ENCODE results near the gene IGF2R. TPM values are rescaled to one million over a fixed set of nuclear protein-coding genes. Genes with fewer than 3 reads are reported as not detected.
A peak's percentile ranks its signal among the peaks of the same experiment; 100 is the strongest.
"Not testable (repeated sequence)": the region's sequence is repeated elsewhere in the genome, so short reads cannot be mapped to it uniquely, and the experiment has no call there.

The IGF2R gene, protein sequence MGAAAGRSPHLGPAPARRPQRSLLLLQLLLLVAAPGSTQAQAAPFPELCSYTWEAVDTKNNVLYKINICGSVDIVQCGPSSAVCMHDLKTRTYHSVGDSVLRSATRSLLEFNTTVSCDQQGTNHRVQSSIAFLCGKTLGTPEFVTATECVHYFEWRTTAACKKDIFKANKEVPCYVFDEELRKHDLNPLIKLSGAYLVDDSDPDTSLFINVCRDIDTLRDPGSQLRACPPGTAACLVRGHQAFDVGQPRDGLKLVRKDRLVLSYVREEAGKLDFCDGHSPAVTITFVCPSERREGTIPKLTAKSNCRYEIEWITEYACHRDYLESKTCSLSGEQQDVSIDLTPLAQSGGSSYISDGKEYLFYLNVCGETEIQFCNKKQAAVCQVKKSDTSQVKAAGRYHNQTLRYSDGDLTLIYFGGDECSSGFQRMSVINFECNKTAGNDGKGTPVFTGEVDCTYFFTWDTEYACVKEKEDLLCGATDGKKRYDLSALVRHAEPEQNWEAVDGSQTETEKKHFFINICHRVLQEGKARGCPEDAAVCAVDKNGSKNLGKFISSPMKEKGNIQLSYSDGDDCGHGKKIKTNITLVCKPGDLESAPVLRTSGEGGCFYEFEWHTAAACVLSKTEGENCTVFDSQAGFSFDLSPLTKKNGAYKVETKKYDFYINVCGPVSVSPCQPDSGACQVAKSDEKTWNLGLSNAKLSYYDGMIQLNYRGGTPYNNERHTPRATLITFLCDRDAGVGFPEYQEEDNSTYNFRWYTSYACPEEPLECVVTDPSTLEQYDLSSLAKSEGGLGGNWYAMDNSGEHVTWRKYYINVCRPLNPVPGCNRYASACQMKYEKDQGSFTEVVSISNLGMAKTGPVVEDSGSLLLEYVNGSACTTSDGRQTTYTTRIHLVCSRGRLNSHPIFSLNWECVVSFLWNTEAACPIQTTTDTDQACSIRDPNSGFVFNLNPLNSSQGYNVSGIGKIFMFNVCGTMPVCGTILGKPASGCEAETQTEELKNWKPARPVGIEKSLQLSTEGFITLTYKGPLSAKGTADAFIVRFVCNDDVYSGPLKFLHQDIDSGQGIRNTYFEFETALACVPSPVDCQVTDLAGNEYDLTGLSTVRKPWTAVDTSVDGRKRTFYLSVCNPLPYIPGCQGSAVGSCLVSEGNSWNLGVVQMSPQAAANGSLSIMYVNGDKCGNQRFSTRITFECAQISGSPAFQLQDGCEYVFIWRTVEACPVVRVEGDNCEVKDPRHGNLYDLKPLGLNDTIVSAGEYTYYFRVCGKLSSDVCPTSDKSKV (N-terminal part only)
- 33.4 and 35.9 TPM in 2 replicates for total RNA-seq (2014; rRNA removed; shearing (Covaris generic); ENCODE audit: low replicate concordance)

DNA sequence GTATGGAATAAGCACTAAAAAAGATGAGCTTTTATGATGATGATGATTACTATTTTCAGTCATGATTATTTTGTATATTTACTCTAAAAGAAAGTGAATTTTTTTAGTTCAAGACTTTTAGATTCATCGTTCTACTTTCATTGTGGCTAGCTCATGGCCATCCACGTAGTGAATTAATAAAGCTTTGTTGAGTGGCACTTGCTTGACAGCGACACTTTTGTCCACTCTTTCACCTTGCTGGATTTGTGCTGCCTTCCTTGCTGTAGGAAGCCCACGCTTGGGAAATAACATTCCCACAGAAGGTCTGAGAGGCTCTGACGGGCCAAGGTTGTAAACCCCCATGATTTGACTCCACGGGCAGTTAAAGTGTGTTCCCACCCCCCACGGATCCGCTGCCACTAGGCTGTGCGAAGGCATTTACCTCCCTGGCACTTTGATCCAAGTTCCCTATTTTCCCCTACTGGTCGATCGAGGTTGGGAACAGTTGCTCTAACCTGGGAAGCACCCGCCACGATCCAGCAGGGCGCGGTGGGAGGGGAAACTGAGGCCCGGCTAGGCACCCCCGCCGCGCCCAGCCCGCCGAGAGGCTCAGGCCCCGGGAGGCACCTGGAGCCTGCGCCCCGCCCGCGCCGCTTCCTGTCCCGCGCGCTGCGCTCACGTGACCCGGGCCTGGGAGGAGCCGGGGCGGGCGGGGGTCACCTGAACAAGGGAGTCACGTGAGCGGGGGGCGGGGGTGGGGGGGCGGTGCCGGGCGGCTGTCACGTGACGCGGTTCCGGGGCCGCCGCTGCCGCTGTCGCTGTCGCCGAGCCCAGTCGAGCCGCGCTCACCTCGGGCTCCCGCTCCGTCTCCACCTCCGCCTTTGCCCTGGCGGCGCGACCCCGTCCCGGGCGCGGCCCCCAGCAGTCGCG lies at the start of gene IGF2R:
TSS of gene IGF2R (plus strand) at position 788 of the 909 bp plus-strand sequence. CDS start 165 bp downstream, outside the sequence.
- no peaks in the 10 kb centered on the region for H3K36me3 ChIP-seq
- peak within 1 kb of the TSS; percentile 69 for H3K4me3 ChIP-seq

DNA sequence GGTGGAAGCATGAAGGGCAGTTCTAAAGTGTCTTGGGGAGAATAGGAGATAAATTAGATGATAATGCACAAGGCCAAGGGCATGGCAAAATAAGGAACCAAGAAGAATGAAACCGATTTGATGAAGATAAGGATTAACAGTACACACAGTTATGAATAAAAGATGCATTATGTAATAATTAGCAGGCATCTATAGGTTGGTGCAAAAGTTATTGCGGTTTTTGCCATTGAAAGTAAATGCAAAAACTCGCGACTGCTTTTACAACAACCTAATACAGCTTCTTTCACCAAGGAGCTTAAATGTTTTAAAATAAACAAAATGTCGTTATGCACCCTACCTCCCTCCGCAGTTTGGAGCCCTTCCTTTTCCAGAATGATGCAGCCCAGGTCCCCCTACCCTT lies 49.1 kb upstream of the IGF2R start:
- Histone ChIP-seq H3K9me3 (no peaks in the 10 kb centered on the region), H3K4me3 (no peak overlapping the region), H3K27me3 (no peaks in the 10 kb centered on the region), H3K36me3 (no peaks in the 10 kb centered on the region)
- DNase-seq, result no peak

More for the DNA sequence above, at the start of gene IGF2R:
- Histone ChIP-seq H3K9me3 (no peaks in the 10 kb centered on the region), H3K27me3 (no peaks in the 10 kb centered on the region)
- DNase-seq, result peak; percentile 93

DNA sequence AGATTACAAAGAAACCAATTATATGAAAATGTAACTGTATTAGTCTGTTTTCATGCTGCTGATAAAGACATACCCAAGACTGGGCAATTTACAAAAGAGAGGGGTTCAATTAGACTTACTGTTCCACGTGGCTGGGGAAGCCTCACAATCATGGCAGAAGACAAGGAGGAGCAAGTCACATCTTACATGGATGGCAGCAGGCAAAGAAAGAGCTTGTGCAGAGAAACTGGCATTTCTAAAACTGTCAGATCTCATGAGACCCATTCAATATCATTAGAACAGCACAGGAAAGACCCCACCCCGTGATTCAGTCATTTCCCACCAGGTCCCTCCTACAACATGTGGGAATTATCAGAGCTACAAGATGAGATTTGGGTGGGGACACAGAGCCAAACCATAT lies 44.7 kb upstream of the IGF2R start:
- not testable (repeated sequence) for H3K4me3 ChIP-seq, H3K9me3 ChIP-seq, DNase-seq, H3K36me3 ChIP-seq, H3K27me3 ChIP-seq

DNA sequence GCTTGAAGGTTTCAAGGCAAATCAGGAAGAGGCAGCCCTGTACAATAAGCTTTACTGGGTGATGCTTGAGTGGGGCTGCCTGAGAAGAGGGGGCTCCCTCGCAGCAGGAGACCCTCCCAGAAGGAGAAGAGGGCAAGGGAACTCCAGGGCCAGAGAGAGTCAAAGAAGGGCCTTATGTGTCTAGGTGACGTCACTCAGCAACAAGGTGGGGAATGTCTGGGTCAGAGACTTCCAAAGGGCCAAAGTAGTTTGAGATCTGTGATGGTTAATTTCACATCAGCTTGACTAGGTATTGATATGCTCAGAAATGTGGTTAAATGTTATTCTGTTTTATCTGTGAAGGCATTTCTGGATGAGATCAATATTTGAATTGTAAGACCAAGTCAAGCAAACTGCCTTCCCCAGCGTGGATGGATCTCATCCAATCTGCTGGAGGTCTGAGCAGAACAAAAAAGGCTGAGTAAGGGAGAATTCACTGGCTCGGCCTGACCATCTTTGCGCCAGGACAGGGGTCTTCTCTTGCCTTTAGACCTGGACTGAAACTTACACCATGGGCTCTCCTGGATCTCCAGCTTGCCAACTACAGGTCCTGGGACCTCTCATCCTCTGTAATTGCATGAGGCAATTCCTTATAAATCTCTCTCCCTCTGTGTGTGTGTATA lies 42.2 kb upstream of the IGF2R start:
- no peak for DNase-seq
- H3K27me3 ChIP-seq, result no peaks in the 10 kb centered on the region
- H3K4me3 ChIP-seq, result no peak overlapping the region
- no peaks in the 10 kb centered on the region for H3K9me3 ChIP-seq
- no peaks in the 10 kb centered on the region for H3K36me3 ChIP-seq

DNA sequence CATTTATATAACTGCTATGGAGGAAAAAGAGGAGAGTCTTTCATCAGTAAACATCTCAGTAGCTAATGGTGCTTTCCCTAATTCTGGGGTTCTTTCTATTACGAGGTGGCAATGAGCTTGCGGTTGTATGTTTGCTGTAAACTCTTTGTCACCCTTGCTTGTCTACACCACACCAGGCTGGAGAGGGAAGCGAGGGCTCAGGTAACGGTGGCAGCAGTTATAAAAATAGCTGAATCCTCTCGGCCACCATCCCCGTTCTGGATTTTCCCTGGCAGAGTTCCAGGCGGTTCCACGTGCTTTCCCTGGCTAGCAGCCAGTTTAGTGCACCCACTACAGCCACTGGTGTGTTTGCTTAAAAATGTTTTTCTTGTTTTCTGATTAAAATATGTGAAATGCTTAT lies 39.1 kb upstream of the IGF2R start:
- H3K4me3 ChIP-seq, result no peak overlapping the region
- no peak for DNase-seq
- no peaks in the 10 kb centered on the region for H3K9me3 ChIP-seq
- H3K27me3 ChIP-seq, result no peaks in the 10 kb centered on the region
- no peaks in the 10 kb centered on the region for H3K36me3 ChIP-seq

DNA sequence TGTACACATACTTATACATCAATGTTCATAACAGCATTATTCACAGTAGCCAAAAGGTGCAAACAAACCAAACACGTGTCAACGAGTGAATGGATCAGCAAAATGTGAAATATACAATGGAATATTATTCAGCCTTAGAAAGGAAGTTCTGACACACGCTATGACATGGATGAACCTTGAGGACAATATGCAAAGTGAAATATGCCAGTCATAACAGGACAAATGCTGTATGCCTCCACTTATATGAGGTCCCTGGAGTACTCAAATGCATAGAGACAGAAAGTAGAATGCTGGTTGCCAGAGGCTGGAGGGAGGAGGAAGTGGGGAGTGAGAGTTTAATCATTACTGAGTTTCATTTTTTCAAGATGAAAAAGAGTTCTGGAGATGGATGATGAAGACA lies 37.8 kb upstream of the IGF2R start:
- peaks cover 10% of the 10 kb centered on the region for H3K9me3 ChIP-seq
- no peaks in the 10 kb centered on the region for H3K36me3 ChIP-seq
- no peaks in the 10 kb centered on the region for H3K27me3 ChIP-seq
- DNase-seq, result no peak
- no peak overlapping the region for H3K4me3 ChIP-seq

DNA sequence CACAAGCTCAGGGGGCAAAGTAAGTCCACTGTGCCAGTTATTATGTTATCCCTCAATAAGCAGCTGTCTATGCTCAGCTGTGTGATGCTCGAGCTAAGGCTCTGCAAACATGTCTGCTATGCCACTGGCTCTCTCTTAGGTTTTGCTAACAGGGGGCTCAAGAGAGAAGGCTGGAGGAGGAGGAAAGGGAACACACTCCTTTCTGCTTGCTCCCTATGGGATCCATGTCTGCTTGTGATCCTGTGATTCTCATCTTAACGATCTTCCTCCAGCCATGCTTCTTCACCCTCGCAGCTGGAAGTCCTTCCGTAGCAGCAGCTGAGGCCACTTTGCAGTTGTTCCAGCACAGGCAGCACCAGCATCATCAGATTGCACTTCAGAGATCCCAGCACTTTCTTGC lies 37.0 kb upstream of the IGF2R start:
- Histone ChIP-seq H3K4me3 (no peak overlapping the region), H3K9me3 (peaks cover 13% of the 10 kb centered on the region), H3K27me3 (no peaks in the 10 kb centered on the region), H3K36me3 (no peaks in the 10 kb centered on the region)
- DNase-seq, result no peak

DNA sequence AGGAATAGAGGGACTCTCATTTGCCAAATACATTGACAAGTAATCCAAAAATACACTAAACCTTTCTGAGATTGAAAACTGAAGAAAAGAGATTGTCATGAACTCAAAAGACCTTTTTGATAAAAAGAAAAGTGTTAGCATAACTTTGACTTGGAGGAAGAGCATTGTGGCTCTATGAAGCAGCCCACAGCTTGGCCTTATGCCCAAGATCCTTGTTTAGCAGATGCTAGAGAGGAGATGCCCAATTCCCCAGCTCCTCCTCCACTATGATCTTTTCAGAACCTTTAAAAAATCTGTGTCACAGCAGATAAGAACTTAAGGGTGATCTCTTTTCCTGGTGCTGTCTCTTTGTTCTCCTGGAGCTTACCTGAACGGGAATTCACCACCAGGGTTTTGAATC lies 35.8 kb upstream of the IGF2R start:
- Histone ChIP-seq H3K9me3 (peaks cover 15% of the 10 kb centered on the region), H3K4me3 (no peak overlapping the region), H3K36me3 (no peaks in the 10 kb centered on the region), H3K27me3 (no peaks in the 10 kb centered on the region)
- DNase-seq, result peak; percentile 7

DNA sequence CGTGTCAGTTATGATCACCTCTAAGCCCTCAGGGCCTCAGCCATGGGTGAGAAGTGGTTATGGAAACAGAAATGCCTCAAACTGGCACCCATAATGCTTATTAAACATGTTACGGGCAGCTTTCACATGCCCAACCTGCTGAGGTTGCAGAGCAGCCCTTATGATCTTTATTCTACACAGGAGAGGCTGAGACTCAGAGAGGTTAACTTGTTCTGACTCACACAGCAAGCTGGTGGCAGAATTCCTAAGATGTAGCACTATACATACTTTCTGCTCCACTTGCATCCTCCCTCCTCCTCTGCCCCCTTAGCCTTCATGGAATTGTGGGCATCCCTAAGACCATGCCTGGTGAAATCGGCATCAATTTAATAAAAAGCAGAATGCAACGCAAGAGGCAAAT lies 34.7 kb upstream of the IGF2R start:
- Histone ChIP-seq H3K4me3 (no peak overlapping the region), H3K36me3 (no peaks in the 10 kb centered on the region), H3K9me3 (peaks cover 15% of the 10 kb centered on the region), H3K27me3 (no peaks in the 10 kb centered on the region)
- peak; percentile 6 for DNase-seq

DNA sequence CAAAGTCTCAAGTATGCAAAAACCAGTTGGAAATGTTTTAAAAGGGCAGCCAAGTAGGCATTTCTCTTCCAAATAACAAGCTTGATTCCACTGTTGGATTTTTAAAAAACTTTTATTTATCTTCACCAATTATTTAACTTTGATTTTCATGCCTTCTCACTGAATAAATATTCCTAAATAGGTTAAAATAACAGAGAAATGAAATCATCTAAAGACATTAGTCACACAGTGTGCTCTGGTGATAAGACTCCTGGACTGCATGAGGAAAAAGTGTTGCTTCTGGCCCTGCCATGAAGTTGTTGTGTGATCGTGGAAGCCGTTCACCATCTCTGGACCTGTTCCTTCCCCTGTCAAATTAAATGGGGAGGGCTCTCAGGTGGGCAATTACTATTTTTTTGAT lies 33.8 kb upstream of the IGF2R start:
- DNase-seq, result peak; percentile 35
- H3K27me3 ChIP-seq, result no peaks in the 10 kb centered on the region
- H3K9me3 ChIP-seq, result peaks cover 15% of the 10 kb centered on the region
- H3K4me3 ChIP-seq, result no peak overlapping the region
- H3K36me3 ChIP-seq, result no peaks in the 10 kb centered on the region

DNA sequence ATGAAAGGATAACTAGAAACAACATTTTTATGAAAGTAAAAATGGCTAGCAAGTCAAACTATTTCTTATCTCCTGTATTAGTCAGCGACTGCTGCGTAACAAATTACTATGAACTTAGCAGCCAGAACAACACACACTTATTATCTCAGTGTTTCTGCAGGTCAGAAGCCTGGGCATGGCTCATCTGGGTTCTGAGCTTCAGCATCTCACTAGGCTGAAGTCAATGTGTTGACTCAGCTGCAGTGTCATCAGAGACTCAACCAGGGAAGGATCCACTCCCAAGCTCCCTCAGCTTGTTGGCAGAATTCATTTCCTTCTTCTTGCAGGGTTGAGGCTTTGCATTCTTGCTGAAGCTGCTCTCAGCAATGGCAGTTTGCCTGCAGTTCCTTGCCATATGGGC lies 33.2 kb upstream of the IGF2R start:
- H3K4me3 ChIP-seq, result no peak overlapping the region
- DNase-seq, result peak; percentile 55
- no peaks in the 10 kb centered on the region for H3K36me3 ChIP-seq
- no peaks in the 10 kb centered on the region for H3K27me3 ChIP-seq
- H3K9me3 ChIP-seq, result peaks cover 15% of the 10 kb centered on the region

DNA sequence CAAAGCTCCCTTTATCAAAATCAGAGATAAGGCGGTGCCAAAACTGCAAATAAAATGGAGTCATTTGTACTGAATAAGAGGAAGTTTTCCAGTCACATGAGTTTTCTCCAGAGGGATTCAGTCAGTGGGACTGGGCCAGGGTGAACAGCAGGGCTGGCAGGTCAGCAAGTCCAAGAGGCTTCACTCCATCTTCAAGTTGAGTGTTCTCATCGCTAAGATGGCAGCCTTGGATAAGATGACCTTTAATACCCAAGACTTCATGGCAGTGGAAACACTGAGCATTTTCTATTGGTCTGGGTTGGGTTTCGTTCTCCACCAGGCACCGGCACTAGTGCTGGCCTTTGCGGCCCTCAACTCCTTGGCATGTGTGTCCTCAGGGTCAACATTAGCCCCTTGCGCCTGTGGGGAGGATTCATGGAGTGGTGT lies 29.3 kb upstream of the IGF2R start:
- H3K9me3 ChIP-seq, result peaks cover 24% of the 10 kb centered on the region
- no peaks in the 10 kb centered on the region for H3K36me3 ChIP-seq
- no peaks in the 10 kb centered on the region for H3K27me3 ChIP-seq
- H3K4me3 ChIP-seq, result no peak overlapping the region
- DNase-seq, result no peak

DNA sequence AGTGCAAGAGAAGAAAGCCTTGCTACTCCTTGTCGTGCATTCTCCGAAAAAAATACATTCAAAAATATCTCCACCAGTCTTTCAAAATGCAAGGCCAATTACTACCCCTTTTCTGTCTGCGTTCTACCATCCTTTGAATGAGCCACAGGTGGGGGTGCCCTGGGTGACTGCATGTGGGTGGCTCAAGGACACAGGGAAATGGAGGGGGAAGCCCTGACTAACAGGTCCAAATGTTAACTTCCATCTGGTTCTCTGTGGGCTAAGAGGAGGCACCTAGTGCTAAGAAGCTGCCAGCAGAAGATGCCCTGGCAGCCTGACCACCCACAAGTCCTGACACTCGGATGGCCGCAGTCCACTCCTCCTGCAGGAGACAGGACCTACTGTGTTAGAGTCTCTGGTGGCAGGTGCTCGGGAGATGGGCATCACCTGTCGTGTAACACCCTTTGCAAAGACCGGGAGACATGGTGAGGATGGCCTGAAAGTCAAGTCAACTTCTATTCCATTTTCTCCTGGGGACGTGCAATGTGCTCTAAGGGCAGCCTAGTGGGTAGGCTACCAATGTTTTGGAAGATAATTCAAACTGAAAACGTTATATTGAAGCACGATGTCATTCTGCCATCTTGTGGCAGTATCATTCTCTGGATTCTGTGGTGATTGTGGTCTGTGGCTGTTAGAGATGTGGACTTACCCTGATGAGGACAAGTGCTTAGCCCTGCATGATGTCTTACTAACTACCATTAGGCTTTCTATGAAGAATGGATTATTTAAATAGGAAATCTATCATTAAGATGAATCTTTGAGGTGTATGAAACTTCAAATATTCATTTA lies 27.4 kb upstream of the IGF2R start:
- no peak for DNase-seq
- H3K36me3 ChIP-seq, result no peaks in the 10 kb centered on the region
- H3K9me3 ChIP-seq, result peaks cover 18% of the 10 kb centered on the region
- no peaks in the 10 kb centered on the region for H3K27me3 ChIP-seq
- H3K4me3 ChIP-seq, result no peak overlapping the region

DNA sequence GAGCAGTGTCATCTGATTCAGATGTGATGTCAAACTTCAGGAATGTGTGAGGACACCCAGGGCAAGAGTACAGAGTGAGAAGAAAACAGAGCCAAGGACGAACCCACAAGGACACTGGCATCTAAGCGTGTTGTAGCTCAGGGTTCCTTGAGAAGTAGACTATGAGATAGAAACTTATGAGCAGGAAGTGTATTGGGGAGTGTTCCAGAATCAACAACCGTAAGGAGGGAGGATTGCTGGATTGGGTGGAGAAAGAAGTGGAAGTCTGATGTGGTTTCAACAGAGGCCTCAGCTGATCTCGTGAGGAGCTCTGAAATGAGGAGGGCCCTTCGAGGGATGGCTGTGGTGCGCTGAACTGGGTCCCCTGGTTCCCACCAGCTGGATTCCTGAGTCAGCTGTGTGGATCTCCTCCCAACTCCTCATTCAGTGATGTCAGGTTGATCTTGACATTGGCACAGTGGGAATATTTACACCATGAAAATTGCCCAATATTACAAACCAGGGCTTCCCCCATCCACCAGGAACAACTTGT lies 25.7 kb upstream of the IGF2R start:
- Histone ChIP-seq H3K4me3 (no peak overlapping the region), H3K36me3 (no peaks in the 10 kb centered on the region), H3K27me3 (no peaks in the 10 kb centered on the region), H3K9me3 (peaks cover 14% of the 10 kb centered on the region)
- DNase-seq, result no peak
